G401 (cell line): ENCODE measurements around the gene PDAP1. TPM values are rescaled to one million over a fixed set of nuclear protein-coding genes. Genes with fewer than 3 reads are reported as not detected.
A peak's percentile ranks its signal among the peaks of the same experiment; 100 is the strongest.
"Not testable (repeated sequence)": the region's sequence is repeated elsewhere in the genome, so short reads cannot be mapped to it uniquely, and the experiment has no call there.

Experiments
- DNase-seq: peaks from one replicate; pipeline ENCODE4 v3.0.0-alpha.2; 2015; ENCODE audit warnings: low spot score
- in situ Hi-C: cut with HindIII; loops from 2 replicates; pipeline ENCODE4 v1.10.0; 2016; ENCODE audit warnings: low sequenced_read_pairs, mixed read lengths
- total RNA-seq: library from RNA; depleted of rRNA; stranded (reverse); fragments of >200 nt; shearing (Covaris generic); gene quantifications from 2 replicates; pipeline ENCODE4 v1.2.3, GENCODE V29; 2014

Gene PDAP1
- total RNA-seq, 1 experiment from 2014 or later = 215 TPM

GRCh38 chr7:99429756-99430155 lies 21.4 kb upstream of the PDAP1 start:
- no peak for DNase-seq
- in situ Hi-C loops = no loop called here

GRCh38 chr7:99428972-99429566 lies 20.7 kb upstream of the PDAP1 start:
- no peak for DNase-seq
- in situ Hi-C loops = no loop called here

- in situ Hi-C loops = no loop called here
- no peak for DNase-seq
Observed at GRCh38 chr7:99424932-99425730, 16.7 kb upstream of the PDAP1 start.

GRCh38 chr7:99422625-99423024 lies 14.2 kb upstream of the PDAP1 start:
- DNase-seq = no peak
- in situ Hi-C loops = no loop called here

GRCh38 chr7:99422186-99422585 lies 13.8 kb upstream of the PDAP1 start:
- in situ Hi-C loops = no loop called here
- no peak for DNase-seq

- in situ Hi-C loops = no loop called here
- no peak for DNase-seq
Observed at GRCh38 chr7:99420986-99421385, 12.6 kb upstream of the PDAP1 start.

GRCh38 chr7:99420213-99420612 lies 11.8 kb upstream of the PDAP1 start:
- in situ Hi-C loops = no loop called here
- no peak for DNase-seq

- DNase-seq = no peak
Observed at GRCh38 chr7:99419323-99420021, 11.1 kb upstream of the PDAP1 start.

GRCh38 chr7:99418260-99418659 lies 9.9 kb upstream of the PDAP1 start:
- no peak for DNase-seq
- in situ Hi-C loops = no loop called here

More at GRCh38 chr7:99419323-99420021, 11.1 kb upstream of the PDAP1 start:
- in situ Hi-C loops = no loop called here

- peak; percentile 66 for DNase-seq
- in situ Hi-C loops = not testable (repeated sequence)
Observed at GRCh38 chr7:99415513-99416127, 7.2 kb upstream of the PDAP1 start.

- in situ Hi-C loops = no loop called here
Observed at GRCh38 chr7:99410635-99411034, 2.2 kb upstream of the PDAP1 start.

GRCh38 chr7:99409806-99410205 lies 1.4 kb upstream of the PDAP1 start:
- no peak for DNase-seq
- in situ Hi-C loops = no loop called here

More at GRCh38 chr7:99410635-99411034, 2.2 kb upstream of the PDAP1 start:
- no peak for DNase-seq

GRCh38 chr7:99409192-99409572 lies 785 bp upstream of the PDAP1 start:
- in situ Hi-C loops = no loop called here
- DNase-seq = no peak

GRCh38 chr7:99407872-99408378 lies 472 bp downstream of the PDAP1 start:
- in situ Hi-C loops = no loop called here
- peak; percentile 16 for DNase-seq

- DNase-seq = no peak
- in situ Hi-C loops = no loop called here
Observed at GRCh38 chr7:99406557-99406956, 1.8 kb downstream of the PDAP1 start.

- DNase-seq = no peak
- in situ Hi-C loops = no loop called here
Observed at GRCh38 chr7:99404977-99405320, 3.4 kb downstream of the PDAP1 start.

GRCh38 chr7:99404235-99404976 lies 4.0 kb downstream of the PDAP1 start:
- in situ Hi-C loops = no loop called here
- DNase-seq = no peak

- no peak for DNase-seq
- in situ Hi-C loops = no loop called here
Observed at GRCh38 chr7:99403764-99404163, 4.6 kb downstream of the PDAP1 start.

GRCh38 chr7:99402854-99403253 lies 5.5 kb downstream of the PDAP1 start:
- in situ Hi-C loops = no loop called here
- no peak for DNase-seq
